ENCODE data around the gene UBQLN1.
A peak's percentile ranks its signal among the peaks of the same experiment; 100 is the strongest.
"Not testable (repeated sequence)": the region's sequence is repeated elsewhere in the genome, so short reads cannot be mapped to it uniquely, and the experiment has no call there.

Gene UBQLN1

DNA sequence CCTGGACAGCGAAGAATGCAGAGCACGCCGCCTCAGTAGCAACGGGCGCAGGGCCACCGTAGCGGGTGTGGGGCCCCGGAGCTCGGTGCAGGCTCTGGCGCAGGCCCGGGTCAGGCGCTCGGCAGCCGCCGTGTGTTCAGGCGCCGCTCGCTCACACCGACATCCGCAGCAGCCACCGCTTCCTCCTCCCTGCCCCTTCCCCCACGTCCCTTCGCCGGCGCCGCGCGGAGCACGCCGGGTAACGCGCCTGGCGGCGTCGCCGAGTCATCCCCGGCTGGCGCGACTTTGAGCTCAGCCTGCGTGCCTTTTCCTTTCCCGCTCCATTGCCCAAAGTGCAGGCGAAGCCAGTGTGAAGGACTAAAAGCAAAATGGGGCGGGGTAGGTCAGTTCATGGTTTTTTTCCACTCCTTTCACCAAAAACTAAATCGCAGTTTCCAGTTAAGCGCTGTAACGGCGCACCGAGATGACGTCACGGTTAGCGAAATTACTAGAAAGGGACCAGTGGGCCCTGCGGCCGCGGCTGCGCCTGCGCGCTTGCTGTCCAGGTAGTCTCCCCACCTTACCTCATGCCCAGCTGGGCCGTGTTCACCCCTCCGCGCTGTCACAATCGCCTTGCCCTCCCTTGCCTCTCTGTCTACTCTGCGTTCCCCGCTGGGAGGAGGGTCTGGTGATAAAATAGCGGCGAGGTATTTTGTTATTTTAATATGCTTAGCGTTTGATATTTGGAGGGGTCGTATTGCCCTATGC is at the start of gene UBQLN1:
Gene UBQLN1 (minus strand): TSS at position 191 of the 747 bp plus-strand sequence. CDS start 279 bp downstream, outside the sequence.
- peak; percentile 91 for DNase-seq

DNA sequence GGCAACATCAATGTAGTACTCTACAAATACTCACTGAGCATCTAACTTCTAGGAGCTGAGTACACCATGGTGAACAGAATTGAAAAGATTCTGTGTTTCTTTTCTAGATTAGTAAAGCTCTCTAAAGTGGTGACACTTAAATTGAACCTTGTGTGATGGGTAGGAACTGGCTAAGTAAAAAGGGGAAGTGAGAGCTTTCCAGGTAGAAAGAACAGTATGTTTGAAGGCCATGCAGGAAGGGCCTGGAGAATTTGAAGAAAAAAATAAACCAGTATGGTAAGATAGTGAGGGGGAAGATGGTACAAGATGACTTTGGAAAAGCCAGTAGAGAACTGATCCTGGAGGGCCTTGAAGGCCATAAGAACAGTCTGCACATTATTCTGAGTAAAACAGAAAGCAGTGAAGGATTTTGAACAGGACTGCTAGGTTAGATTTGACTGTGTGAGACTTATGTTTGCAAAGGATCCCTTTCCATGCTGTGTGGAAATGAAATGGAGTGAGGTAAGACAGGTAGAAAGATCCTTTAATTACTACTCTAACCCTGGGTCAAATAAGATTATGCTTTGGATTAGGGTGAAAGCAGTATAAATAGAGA is 46.7 kb upstream of the UBQLN1 start:
- DNase-seq, result no peak

DNA sequence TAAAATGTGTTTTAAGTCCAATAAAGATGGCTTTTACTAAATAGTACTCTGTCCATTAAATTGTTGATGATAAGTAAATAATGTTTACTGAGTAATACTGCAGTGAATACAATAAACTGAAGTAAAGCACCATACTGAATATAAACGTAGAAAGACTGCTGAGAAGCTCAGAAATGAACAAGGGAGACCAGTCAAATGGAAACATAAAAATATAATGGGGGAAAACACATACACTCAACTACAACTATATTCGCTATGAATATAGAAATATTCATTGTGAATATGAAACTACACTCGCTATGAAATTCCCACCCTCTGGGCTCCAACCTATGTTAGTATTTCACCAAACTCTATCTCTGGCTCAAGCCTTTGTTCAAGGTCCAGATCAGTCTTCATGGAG is 41.9 kb upstream of the UBQLN1 start:
- DNase-seq, result no peak

DNA sequence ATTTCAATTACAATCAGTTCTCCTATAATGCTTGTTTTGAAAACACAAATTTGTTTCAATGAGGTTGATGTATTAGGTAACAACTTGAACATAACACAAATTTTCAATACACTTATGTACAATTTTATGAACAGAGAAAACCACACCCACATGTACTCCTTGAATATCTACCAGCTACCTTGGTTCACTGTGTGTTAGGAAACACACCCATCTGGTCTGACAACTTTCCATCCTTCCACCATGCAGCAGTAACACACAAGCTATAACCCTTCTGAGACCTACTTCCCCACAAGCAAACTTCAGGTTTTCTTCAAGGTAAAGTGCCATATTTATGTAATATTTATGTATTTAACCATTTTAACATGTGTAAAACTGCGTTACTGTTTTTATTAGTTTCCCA is 36.4 kb upstream of the UBQLN1 start:
- no peak for DNase-seq

DNA sequence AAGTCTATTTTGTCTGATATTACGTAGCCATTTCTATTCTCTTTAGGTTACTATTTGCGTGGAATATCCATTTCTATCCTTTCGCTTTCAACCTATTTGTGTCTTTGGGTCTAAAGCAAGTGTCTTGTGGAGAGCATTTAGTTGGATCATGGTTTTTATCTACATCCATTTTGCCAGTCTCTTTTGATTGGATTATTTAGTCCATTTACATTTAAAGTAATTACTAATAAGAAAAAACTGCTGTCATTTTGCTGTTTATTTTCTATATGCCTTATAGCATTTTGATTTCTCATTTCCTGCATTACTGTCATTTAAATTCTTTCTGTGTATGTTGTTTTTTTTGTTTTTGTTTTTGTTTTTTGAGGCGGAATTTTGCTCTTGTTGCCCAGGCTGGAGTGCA is 26.0 kb upstream of the UBQLN1 start:
- no peak for DNase-seq

DNA sequence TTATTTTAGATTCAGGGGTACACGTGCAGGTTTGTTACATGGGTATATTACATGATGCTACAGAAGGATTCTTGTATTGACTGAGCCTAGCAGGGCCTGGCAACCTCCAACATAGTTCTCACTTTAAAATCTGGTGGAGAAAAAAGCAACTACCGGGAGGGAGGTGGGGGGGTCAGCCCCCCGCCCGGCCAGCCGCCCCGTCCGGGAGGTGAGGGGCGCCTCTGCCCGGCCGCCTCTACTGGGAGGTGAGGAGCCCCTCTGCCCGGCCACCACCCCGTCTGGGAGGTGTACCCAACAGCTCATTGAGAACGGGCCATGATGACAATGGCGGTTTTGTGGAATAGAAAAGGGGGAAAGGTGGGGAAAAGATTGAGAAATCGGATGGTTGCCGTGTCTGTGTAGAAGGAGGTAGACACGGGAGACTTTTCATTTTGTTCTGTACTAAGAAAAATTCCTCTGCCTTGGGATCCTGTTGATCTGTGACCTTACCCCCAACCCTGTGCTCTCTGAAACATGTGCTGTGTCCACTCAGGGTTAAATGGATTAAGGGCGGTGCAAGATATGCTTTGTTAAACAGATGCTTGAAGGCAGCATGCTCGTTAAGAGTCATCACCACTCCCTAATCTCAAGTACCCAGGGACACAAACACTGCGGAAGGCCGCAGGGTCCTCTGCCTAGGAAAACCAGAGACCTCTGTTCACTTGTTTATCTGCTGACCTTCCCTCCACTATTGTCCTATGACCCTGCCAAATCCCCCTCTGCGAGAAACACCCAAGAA is 21.0 kb upstream of the UBQLN1 start:
- DNase-seq, result not testable (repeated sequence)

DNA sequence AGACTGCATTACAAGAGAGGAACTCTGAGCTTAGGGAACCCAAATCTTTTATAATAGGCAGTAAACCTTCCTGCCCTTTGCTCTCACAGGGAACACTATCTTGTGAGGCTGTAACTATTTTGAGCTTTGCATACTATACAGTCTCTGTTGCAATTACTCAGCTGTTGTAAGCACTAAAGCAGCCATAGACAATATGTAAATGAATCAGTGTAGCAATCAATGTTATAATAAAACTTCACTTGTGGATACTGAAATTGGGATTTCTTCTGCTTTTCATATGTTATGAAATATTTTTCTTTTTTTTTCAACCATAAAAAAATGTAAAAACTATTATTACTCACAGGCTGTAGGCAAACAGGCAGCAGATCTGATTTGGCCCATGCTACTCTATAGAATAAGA is 16.7 kb upstream of the UBQLN1 start:
- no peak for DNase-seq

DNA sequence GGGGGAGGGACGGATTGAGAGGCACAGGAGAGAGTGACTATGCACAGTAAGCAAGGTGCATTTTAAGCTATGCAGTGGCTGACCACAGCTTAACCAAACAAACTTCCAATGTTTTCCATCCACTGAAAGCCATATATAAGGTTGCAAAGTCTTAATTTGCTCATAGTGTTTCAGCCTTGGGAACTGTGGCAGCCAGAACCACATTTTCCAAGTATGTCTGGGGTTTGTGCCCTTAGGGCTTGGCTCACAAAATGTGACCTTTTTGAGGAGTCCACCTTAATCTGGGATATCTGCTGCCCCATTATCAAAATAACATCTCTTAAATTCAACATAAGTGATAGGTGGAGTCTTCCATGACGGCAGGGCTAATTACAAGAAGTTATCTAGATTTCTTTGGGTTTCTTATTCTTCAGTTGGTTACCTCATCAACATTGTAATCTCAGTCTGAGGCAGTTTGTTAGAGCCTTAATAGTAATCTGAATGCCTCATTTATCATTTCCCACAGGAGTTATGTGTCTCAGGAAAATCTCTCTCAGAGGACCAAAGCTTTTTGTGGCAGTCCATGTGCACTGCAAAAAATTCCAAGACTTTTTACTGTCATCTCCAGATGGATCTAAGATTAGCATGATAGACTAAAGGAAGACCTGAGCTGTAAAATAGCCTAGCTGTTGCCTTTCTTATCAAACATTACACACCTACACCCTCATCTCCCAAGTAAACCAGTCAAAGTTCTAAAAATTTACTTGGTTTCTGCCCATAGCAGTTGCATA is 15.2 kb upstream of the UBQLN1 start:
- no peak for DNase-seq

DNA sequence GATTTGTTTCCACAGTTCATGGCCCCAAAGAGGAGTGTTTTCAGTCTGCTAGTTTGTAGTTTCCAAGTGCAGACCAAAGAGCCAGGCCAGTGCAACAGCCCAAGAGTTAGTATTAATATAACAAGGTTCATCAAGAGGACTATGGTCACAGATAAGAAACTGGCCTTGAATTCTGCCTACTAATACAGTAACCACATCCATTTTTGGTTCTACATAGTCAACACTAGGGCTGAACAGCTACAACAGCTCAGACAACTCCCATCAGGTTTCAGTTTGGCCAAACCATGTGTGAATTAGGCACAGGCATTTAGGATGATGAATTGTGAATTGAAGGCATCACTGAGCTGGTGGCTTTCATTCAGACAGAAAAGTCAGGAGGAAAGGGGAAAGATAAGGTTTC is 13.8 kb upstream of the UBQLN1 start:
- DNase-seq, result no peak

DNA sequence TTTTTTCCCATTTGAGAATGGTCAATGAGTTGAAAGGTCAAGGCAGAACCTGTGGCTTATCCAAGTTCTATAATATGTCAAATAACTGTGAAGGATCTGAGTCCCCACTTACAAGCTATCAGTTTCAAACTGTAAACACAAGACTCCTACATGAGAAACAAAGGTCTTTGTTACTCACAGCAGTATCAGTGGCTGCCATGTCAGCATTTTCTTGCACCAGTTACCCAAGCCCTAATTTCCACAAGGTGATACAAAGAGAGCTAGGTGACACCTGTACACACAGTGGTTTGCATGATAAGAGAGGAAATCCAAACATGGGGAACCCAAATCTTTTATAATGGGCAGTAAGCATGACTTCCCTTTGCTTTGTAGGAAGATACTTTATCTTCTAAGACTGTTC is 8.0 kb upstream of the UBQLN1 start:
- no peak for DNase-seq

DNA sequence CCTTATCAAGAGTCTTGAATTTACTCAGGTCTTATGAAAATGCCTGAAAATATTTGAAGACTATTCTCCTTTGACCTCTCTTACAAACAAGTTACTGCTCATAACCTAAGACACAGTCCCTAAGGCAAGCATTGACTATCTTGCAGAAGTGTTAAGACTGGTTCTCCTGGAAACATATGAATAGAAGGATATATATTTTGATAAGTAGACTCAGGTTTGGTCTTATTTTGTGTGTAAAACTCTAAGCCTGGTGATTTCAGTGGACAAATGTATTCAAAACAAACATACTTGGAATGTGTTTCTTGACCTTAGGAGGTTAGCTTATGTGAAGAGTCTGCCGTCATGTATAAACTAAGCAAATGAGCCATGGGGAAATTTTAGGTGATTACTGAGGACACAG is 7.5 kb upstream of the UBQLN1 start:
- no peak for DNase-seq

DNA sequence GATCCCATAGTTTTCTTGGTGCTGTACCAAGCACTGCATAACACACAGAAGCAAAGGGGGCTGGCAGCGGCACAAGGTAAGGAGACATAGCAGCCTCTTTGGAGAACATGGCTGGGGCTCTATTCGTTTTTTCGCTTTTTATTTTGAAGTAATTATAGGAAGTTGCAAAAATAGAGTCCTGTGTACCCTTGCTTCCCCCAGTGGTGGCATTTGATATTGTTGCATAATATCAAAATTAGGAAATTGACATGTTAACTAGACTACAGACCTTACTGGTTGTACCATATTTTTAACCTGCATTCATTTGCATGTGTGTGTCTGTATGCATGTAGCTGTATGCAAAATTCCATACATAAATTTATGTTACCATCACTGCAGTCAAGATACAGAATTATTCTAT is 6.6 kb upstream of the UBQLN1 start:
- DNase-seq, result no peak

DNA sequence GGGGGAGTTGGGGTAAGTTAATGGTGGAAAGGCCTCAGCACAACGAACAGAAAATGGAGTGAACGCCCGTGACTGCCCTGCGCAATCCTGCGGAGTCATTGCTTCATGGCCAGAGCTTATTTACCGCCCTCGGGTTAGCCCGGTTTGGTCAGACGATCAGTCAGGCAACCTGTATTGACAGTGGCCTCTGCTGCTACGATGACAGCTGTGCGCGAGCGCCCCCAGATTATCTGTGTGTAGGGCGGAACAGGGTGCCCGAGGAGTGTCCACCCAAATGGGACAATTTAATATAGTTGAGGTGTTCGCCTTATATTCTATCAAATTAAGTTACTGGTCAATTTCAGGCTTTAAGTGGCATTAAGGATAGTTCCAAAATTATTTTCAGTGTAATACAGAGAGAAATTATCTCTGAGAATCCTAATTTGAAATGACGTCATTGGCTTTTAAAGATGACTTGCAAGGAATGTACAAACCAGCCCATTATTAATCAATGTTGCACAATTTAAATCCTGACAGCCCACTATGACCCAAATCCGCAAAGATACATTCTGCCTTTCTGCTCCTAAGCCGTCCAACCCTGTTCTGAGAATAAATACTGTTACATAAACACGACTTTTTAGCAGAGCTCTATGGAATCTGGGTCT is 879 bp upstream of the UBQLN1 start:
- peak; percentile 5 for DNase-seq

DNA sequence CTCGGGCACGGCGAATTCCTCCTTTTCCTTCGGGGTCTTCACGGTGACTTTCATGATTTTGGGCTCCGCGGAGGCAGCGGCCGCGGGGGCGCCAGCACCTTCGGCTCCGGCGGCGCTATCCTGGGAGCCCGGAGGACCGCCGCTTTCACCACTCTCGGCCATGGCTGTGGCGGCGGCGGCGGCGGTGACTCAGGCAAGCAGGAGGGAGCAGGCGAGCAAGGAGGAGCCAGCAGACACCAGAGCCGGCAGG is 315 bp downstream of the UBQLN1 start:
- no peak for DNase-seq

DNA sequence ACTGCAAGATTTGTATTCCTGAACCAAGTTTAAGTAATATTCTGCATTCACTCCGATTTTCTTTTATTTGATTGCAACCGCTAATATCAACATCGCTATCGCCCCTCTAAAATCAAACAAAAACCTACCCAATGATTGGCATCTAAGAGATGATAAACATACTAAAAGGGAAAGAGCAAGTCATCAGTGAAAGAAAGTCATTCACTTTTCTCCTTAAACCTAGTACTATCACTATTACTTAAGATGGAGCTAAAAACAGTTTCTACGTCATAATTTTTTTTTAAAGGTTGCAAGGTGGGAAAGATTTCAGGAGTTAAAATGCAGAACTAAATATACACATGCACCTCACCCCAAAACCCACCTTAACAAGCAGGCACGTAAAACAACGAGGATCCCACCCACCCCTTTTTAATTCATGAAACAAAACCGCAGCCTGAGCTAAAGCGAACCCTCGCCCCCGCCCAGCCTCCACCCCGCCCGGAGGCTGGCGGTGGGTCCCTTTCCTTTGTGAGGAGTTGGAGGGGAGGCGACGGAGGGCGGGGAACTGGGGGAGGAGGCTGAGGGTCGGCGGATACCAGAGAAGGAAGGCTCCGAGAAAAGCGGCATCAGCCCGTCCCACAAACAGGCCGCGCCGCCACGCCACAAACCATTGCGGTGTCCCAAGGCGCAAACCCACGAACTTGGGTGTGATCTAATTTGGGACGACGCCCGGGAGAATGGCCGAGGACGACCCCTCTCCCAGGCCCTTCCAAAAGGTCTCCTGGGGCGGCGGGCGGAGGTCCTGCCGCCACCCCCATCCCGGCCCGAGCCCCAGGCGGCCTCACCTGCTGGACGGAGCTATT is 861 bp downstream of the UBQLN1 start:
- DNase-seq, result peak; percentile 43

DNA sequence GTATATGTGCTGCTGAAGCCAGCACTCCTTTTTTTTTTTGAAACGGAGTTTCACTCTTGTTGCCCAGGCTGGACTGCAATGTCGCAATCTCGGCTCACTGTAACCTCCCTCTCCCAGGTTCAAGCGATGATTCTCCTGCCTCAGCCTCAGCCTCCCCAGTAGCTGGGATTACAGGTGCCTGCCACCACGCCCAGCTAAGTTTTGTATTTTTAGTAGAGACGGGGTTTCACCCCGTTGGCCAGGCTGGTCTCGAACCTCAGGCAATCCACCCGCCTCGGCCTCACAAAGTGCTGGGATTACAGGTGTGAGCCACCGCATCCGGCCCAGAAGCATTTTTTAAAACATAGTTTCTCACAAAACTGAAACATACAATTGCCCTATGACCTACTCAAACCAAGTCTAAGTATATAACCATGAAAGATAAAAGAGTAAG is 2.5 kb downstream of the UBQLN1 start:
- not testable (repeated sequence) for DNase-seq

DNA sequence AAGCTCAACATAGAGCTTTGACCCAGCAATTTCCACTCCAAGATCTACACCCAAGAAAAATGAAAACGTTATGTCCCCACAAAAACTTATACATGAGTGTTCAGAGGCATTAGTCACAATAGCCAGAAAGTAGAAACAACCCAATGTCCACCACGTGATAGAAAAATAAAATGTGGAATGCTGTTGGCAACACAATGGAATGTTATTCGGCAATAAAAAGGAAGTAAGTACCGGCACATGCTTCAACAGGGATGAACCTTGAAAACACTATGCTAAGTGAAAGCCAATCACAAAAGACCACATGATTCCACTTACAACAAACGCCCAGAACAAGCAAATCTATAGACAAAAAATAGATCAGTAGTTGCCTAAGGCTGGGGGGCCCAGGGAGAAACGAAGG is 6.0 kb downstream of the UBQLN1 start:
- DNase-seq, result no peak

DNA sequence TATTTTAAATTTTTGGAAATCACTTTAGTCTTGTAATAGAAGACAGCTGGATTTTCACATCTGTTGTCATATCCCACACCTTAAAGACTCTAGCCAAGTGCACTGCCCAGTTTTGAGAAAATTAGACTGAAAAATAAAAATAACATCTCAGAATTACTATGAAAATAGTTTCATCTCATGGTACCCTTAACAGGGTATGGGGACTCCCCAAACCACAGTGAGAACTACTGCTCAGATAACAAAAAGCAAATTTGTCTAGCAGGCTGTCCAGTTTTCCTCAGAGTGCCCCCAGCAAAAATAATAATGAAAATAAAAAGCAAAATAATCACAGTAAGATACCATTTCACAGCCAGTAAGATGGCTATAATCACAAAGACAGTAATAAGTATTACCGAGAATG is 6.5 kb downstream of the UBQLN1 start:
- DNase-seq, result no peak

DNA sequence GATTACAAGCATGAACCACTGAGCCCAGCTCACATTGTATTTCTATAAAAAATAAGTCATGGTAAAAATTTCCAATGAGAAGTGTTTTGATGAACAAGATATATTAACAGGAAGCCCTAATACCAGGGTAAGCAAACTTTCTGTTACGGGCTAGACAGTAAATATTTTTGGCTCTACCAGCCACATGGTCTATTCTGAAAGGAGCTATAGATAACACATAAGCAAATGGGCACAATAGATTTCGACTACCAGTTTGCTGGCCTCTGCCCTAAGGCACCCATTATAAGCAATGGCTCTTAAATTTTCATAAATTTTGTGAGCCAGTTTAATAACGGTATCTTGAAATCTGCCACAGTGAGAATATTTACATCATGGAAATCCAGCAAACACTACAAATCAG is 8.1 kb downstream of the UBQLN1 start:
- DNase-seq, result no peak

DNA sequence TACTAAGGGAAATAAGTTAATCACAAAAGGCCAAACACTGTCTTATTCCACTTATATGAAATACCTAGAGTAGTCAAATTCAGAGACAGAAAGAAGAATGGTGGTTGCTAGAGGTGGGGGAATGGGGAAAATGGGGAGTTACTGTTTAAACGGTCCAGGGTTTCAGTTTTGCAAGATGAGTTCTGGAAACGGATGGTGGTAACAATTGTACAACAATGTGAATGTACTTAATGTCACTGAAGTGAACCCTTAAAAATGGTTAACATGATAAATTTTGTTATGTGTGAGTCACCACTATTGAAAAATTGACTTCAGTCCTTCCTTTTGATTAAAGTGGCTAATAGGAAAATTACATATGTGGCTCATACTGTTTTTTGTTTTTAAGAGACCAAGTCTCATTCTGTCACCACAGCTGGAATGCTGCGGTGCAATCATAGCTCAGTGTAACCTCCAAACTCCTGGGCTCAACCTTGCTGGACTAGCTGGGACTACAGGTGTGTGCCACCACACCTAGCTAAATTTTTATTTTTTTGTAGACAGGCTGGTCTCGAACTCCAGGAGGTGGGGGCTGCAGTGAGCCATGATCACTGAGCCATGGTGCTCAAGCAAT is 8.7 kb downstream of the UBQLN1 start:
- no peak for DNase-seq

DNA sequence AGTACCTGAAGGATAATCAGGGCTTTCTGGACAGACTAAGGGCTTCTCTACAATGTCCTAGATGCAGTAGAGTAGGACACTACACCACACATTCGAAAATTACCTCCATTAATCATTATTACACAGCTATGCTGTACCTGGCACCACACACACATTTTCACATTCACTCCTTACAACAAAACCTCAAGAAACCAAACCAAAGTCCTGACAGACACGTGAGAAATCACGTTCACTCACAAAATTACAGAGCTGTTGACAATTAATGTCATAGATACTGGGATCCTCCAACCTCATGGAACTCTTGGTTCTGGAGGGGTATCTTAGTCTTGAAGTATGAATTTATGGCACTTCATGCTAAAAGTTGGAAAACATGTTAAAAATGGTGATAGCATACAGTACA is 16.3 kb downstream of the UBQLN1 start:
- no peak for DNase-seq

DNA sequence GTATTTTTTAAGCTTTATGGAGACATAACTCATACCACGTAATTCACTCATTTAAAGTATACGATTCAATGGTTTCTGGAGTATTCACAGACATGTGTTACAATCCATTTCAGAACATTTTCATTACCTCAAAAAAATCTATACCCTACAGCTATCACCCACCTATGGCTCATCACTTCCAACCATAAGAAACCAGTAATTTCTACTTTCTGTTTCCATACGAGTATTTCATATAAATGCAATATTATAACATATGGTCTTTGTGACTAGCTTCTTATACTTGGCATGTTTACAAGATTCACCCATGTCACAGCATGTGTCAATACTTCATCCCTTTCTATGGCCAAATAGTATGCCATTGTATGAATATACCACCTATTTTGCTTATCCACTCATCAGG is 18.8 kb downstream of the UBQLN1 start:
- DNase-seq, result no peak
